Measurements from ENCODE around the gene ABI2.

DNA sequence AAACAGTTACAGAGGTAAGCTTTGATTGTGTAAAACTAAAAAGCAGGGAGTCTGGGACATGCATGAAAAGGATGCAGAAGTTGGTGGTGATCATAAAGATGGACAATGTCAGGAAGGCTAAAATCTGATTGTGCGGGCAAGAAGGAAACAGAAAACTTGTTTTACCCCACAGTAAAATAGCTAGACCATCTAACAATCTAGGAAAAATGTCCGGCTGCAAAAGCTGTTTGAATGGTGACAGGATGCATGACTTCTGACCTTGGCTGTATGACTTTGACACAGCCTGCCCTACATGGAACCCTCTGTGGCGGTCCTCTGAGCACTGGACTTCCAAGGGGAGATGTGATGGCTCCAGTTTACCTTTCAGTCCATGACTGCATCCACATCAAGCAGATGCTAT, 113.3 kb downstream of the ABI2 start:
- TF ChIP-seq, protein P1, sequence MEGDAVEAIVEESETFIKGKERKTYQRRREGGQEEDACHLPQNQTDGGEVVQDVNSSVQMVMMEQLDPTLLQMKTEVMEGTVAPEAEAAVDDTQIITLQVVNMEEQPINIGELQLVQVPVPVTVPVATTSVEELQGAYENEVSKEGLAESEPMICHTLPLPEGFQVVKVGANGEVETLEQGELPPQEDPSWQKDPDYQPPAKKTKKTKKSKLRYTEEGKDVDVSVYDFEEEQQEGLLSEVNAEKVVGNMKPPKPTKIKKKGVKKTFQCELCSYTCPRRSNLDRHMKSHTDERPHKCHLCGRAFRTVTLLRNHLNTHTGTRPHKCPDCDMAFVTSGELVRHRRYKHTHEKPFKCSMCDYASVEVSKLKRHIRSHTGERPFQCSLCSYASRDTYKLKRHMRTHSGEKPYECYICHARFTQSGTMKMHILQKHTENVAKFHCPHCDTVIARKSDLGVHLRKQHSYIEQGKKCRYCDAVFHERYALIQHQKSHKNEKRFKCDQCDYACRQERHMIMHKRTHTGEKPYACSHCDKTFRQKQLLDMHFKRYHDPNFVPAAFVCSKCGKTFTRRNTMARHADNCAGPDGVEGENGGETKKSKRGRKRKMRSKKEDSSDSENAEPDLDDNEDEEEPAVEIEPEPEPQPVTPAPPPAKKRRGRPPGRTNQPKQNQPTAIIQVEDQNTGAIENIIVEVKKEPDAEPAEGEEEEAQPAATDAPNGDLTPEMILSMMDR (IDR thresholded peaks at IDR 0.05; ENCODE audit: poor library complexity), result no peak
- no peak for TF ChIP-seq EZH2 (IDR thresholded peaks at IDR 0.05; ENCODE audit: borderline replicate concordance)
- TF ChIP-seq EZH2phosphoT487 (IDR thresholded peaks at IDR 0.05; ENCODE audit: low read depth, severe bottlenecking, unreplicated experiment), result no peak

Measured in hepatocyte (in vitro differentiated cells).